ENCODE results near the gene CEP192. TPM values are rescaled to one million over a fixed set of nuclear protein-coding genes. Genes with fewer than 3 reads are reported as not detected.

CEP192 gene
- total RNA-seq, 1 donor from 2014 or later = 25.6 TPM

- Histone ChIP-seq H3K36me3 (no peaks in the 10 kb centered on the region), H3K27ac (replicated peaks) (peak overlapping the region; percentile 75), H3K27me3 (ENCODE audit: low read depth) (peaks cover 6% of the 10 kb centered on the region), H3K4me1 (peaks cover 18% of the 10 kb centered on the region), H3K9me3 (replicated peaks) (no peaks in the 10 kb centered on the region), H3K4me3 (peak overlapping the region; percentile 80)
- no peak for TF ChIP-seq CTCF (IDR thresholded peaks at IDR 0.05; ENCODE audit: borderline replicate concordance)
- peak; percentile 36 for DNase-seq
- intact Hi-C loops (cut with micrococcal nuclease) = no loop called here
Observed at GRCh38 chr18:13136904-13137669, 145.9 kb downstream of the CEP192 start.

- peaks cover 6% of the 10 kb centered on the region for H3K27me3 ChIP-seq (ENCODE audit: low read depth)
- H3K9me3 ChIP-seq (replicated peaks) = no peaks in the 10 kb centered on the region
- TF ChIP-seq CTCF (IDR thresholded peaks at IDR 0.05; ENCODE audit: borderline replicate concordance) = no peak
- peak; percentile 44 for DNase-seq
- peaks cover 18% of the 10 kb centered on the region for H3K4me1 ChIP-seq
- intact Hi-C loops (cut with micrococcal nuclease) = no loop called here
- H3K4me3 ChIP-seq = peak overlapping the region; percentile 80
- no peaks in the 10 kb centered on the region for H3K36me3 ChIP-seq
- H3K27ac ChIP-seq (replicated peaks) = peak overlapping the region; percentile 75
Observed at GRCh38 chr18:13137670-13138419, 146.7 kb downstream of the CEP192 start.

- peaks cover 6% of the 10 kb centered on the region for H3K9me3 ChIP-seq (replicated peaks)
- H3K27me3 ChIP-seq (ENCODE audit: low read depth) = peaks cover 6% of the 10 kb centered on the region
- H3K36me3 ChIP-seq = no peaks in the 10 kb centered on the region
- peak overlapping the region; percentile 53 for H3K27ac ChIP-seq (replicated peaks)
- DNase-seq = no peak
- H3K4me1 ChIP-seq = peaks cover 18% of the 10 kb centered on the region
- TF ChIP-seq CTCF (IDR thresholded peaks at IDR 0.05; ENCODE audit: borderline replicate concordance) = no peak
- intact Hi-C loops (cut with micrococcal nuclease) = no loop called here
- H3K4me3 ChIP-seq = peak overlapping the region; percentile 80
Observed at GRCh38 chr18:13138420-13139139, 147.4 kb downstream of the CEP192 start.

GRCh38 chr18:13139885-13140450 is 148.8 kb downstream of the CEP192 start:
- DNase-seq = no peak

More at GRCh38 chr18:13139885-13140450, 148.8 kb downstream of the CEP192 start:
- no peak overlapping the region for H3K27ac ChIP-seq (replicated peaks)
- intact Hi-C loops (cut with micrococcal nuclease) = no loop called here
- H3K9me3 ChIP-seq (replicated peaks) = peaks cover 20% of the 10 kb centered on the region
- peaks cover 18% of the 10 kb centered on the region for H3K4me1 ChIP-seq
- no peaks in the 10 kb centered on the region for H3K36me3 ChIP-seq
- no peak for TF ChIP-seq CTCF (IDR thresholded peaks at IDR 0.05; ENCODE audit: borderline replicate concordance)
- peaks cover 6% of the 10 kb centered on the region for H3K27me3 ChIP-seq (ENCODE audit: low read depth)
- no peak overlapping the region for H3K4me3 ChIP-seq
